GM19239 (cell line): Measurements from ENCODE around the gene DLL1.

ENCODE experiments used
- DNase-seq: peaks from one replicate; pipeline ENCODE4 v3.0.0; 2011; ENCODE audit warnings: low spot score; ENCODE audit not compliant: insufficient read length
- FAIRE-seq: peaks from 2 replicates; lab custom pipeline; 2011; peaks lifted over from hg19 to GRCh38; lab: Jason Lieb, UNC

The DLL1 gene

DNA sequence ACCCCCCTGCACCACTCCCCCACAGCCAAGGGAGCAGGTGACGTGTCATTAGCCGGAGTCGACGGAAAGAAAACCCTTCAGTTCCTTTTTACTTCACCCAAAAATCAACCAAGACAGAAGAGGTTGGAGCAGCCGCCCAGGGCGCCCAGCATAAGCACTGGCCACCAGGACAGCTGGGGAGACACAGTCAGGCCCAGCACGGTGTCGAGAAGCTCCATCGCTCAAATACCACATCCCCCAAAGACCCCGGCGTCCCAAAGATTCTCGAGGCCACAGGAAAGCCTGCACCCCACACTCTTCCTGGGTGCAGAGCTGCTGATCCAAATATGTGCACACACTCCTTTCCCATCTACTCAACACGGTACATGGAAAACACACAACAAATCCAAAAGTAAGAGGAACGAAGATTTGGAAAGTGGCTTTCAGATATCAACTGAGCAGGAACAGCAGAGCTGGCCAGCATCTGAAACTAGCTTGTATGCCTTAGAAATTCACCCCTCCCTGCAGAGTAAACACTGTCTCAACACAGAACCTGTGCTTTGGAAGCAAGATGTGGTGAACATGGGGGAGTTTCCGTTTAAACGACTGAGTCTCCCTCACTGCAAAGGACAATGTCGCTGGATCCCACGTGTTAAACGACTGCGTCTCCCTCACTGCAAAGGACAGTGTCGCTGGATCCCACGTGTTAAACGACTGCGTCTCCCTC lies 54.6 kb downstream of the DLL1 start:
- no peak for FAIRE-seq
- no peak for DNase-seq

GRCh38 chr6:170235391-170236125 lies 55.3 kb downstream of the DLL1 start:
- FAIRE-seq (no peak), DNase-seq (no peak)

- DNase-seq (no peak), FAIRE-seq (no peak)
Measured at GRCh38 chr6:170234419-170234818, 56.5 kb downstream of the DLL1 start.

GRCh38 chr6:170233286-170234205 lies 57.3 kb downstream of the DLL1 start:
- DNase-seq: no peak

More at GRCh38 chr6:170233286-170234205, 57.3 kb downstream of the DLL1 start:
- FAIRE-seq: no peak
